Left ventricle myocardium superior (tissue), 1 donor: ENCODE results near the gene THRSP. TPM values are rescaled to one million over a fixed set of nuclear protein-coding genes. Genes with fewer than 3 reads are reported as not detected.
"Not testable (repeated sequence)": the region's sequence is repeated elsewhere in the genome, so short reads cannot be mapped to it uniquely, and the experiment has no call there.

Experiments used
- ATAC-seq: fragments of 200-7000 bp; cut with Tn5 transposase; one replicate; pipeline ENCODE4 v1.9.1; 2020; ENCODE audit warnings: mild to moderate bottlenecking, moderate library complexity
- DNase-seq: peaks from one replicate; pipeline ENCODE4 v3.0.0-alpha.2; 2020
- intact Hi-C: fragments of 100-400 bp; cut with micrococcal nuclease; formaldehyde crosslinking; loops from one replicate; pipeline ENCODE4 v1.11.0; 2022
- total RNA-seq: library from RNA; stranded (reverse); fragmentation: NEBNext Ultra II Directional; extraction: Animal tissue kit (Norgen Biotek cat#: 25700); gene quantifications from one replicate; pipeline ENCODE4 v1.2.1, GENCODE V29; 2021
- donor health status: DM: no; HTN: yes; CAD: no; lungs with severe emphysema.

Gene THRSP
- total RNA-seq, 1 donor from 2014 or later, result 1.1 TPM

DNA sequence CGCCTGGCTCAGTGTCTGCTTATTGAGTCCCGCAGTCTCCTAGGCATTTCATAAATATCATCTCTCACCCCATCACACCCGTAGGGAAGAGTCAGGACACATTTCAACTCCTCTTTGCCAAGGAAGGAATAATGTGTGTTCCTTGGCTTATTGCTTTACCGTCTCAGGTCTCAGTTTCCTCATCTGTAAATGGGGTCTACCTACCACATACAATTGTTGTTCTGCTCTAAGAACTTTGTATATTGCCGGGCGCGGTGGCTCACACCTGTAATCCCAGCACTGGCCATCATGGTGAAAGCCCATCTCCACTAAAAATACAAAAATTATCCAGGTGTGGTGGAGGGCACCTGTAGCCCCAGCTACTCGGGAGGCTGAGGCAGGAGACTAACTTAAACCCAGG lies 3.1 kb upstream of the THRSP start:
- ATAC-seq, result no peak
- intact Hi-C loops, result no loop called here

DNA sequence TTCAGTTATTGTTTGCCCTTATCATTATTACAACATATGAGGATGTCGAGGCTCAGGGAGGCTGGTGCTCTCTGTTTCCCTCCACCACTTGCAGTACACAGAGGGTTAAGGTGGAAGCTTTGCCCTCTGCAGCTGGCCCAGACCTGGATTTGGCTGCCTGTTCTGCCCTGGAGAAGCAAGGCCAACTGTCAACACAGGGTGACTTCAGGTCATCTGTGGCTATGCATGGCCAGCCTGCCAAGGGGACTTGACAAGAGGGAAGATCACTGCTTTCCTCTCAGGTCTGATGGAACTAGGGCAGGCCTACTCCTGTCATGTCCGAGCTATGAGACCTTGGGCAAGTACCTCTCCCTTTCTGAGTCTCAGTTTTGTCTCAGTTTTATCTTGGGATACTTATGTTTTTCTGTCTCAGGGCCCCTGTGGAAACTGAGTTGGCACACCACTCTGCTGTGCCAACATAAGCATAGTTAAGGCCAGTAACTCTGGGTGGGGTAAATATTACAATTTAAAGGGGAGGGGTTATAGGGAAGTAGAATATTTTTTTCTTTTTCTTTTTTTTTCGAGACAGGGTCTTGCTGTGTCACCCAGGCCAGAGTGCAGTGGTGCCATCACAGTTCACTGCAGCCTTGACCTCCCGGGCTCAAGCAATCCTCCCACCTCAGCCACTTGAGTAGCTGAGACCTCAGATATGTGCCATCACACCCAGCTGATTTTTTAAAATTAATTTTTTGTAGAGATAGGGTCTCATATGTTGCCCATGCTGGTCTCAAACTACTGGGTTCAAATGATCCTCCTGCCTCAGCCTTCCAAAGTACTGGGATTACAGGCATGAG lies 2.4 kb upstream of the THRSP start:
- ATAC-seq (peak; percentile 97), DNase-seq (peak; percentile 78)
- intact Hi-C loops, result no loop called here

More for the DNA sequence above, 3.1 kb upstream of the THRSP start:
- DNase-seq, result no peak

DNA sequence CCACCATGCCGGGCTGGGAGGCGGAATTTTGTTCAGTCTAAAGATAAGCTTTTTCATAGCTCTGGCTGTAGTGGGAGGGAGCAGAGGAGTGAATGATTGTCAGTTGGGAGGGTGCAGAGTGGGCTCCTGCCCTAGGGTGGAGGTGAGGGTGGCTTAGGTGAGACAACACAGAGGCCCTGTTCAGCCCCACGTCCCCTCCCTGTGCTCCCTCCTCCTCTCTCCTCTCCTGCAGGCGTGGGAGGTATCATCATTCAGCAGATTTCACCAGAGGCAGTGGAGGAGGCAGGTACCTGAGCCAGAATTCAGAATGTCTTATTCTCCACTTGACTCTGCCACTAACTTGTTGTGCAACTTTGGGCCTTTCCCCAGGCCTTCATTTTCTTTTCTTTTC lies 1.7 kb upstream of the THRSP start:
- no peak for ATAC-seq
- intact Hi-C loops, result no loop called here
- no peak for DNase-seq

- no peak for DNase-seq
- intact Hi-C loops, result no loop called here
Measured at GRCh38 chr11:78062671-78063070, 990 bp upstream of the THRSP start.

GRCh38 chr11:78065203-78065602 lies 1.5 kb downstream of the THRSP start:
- no peak for DNase-seq
- intact Hi-C loops, result no loop called here
- no peak for ATAC-seq

More at GRCh38 chr11:78062671-78063070, 990 bp upstream of the THRSP start:
- no peak for ATAC-seq

GRCh38 chr11:78066471-78066870 lies 2.8 kb downstream of the THRSP start:
- intact Hi-C loops, result no loop called here
- no peak for DNase-seq
- ATAC-seq, result no peak

DNA sequence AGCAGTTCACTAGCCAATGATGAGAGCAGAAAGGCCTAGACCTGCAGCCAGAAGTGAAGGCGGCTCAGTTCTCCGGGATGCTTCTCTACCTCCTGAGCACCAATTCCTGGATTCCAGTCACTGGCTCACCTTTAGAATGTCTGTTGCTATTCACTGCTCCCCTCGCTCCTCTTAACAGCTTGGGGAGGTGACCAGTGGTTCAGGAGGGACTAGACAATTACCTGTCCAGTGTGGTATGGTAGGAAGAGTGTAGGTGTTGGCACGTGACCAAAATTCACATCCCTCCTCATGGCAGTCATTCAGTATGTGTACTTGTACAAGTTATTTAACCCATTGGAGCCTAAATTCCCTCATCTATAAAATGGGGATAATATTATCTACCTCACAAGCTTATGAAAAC lies 4.0 kb downstream of the THRSP start:
- DNase-seq (no peak), ATAC-seq (no peak)
- intact Hi-C loops, result no loop called here

GRCh38 chr11:78069465-78069864 lies 5.8 kb downstream of the THRSP start:
- DNase-seq (no peak), ATAC-seq (peak; percentile 64)
- intact Hi-C loops, result no loop called here

GRCh38 chr11:78070621-78071020 lies 7.0 kb downstream of the THRSP start:
- intact Hi-C loops, result no loop called here
- DNase-seq (no peak), ATAC-seq (peak; percentile 55)

DNA sequence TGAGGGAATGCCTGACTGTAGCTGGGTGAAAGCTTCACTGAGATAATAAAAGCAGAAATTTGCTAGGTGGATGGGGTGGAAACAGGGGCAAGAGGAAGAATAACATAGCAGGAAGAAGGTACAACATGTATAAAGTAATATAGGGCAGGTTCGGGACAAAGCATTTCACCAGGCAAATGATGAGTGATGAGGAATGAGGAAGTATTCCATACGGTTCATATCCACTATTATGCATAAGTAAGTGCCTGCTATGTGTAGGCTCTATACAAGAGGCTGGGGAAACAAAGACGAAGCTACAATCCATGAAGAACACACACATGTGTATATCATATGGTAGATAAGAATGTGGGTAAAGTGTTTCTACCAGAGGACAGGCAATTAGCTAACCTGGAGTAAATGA lies 8.1 kb downstream of the THRSP start:
- no peak for DNase-seq
- intact Hi-C loops, result no loop called here
- no peak for ATAC-seq

DNA sequence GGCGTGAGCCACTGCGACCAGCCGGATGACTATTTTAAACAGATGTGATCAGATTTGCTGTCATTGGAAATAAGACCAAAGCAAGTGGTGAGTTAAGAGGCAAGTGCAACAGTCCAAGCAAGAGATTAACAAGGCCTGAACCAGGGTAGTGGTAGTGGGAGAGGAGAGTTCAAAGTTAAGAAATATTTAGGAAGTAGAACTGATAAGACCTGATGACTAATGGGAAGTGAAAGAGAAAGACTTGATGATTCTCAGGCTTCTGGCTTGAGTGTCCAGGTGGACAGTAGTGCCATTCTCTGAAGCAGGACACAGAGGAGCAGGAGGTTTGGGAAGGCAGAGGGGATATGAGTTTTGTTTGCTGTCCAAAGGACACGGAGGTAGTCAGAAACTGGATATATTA lies 8.8 kb downstream of the THRSP start:
- intact Hi-C loops, result no loop called here
- ATAC-seq (no peak), DNase-seq (no peak)

DNA sequence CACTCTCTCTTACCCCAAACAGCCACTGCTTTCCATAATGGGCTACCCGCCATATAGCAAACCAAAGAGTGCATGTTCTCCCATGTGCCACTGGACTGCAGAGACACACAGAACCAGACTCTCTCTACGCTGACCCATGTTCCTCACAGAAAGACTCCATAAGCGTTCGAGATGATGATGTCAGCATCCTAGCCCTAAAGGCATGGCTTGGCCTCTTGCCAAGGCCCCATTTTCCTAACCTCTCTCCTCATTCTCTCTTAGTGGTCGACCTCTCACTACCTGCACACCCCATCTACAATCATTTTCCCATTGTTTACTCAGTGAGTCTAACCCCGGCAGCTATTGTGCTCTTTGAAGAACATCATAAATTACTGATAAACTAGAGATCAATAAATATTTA lies 11.1 kb downstream of the THRSP start:
- no peak for DNase-seq
- intact Hi-C loops, result no loop called here
- ATAC-seq, result no peak

DNA sequence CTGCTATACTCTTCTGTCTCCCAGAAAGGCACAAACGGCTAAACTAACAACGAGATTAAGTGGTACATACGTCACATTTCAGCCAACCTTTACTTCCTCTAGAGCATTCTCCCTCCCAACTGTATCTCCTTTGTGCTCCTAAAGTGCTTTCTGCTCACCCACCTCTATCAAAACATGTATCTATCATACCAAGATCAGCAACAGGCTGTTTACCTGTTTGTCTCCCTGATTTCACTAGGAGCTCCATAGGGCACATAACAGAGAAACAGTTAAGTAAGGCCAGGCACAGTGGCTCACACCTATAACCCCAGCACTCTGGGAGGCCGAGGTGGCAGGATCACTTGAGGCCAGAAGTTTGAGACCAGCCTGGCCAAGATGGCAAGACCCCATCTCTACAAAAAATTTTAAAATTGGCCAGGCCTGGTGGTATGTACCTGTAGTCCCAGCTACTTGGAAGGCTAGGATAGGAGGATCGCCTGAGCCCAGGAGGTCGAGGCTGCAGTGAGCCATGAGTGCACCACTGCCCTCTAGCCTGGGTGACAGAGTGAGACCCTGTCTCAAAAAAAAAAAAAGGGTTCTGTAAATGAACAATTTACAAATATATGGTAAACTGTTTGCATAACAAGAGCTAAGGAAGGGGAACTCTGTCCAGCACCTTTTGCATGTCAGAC lies 13.2 kb downstream of the THRSP start:
- DNase-seq, result no peak
- intact Hi-C loops, result no loop called here

GRCh38 chr11:78077592-78077991 lies 13.9 kb downstream of the THRSP start:
- DNase-seq, ATAC-seq, intact Hi-C loops: not testable (repeated sequence)

More for the DNA sequence above, 13.2 kb downstream of the THRSP start:
- no peak for ATAC-seq

GRCh38 chr11:78078218-78079167 lies 14.8 kb downstream of the THRSP start:
- intact Hi-C loops, result no loop called here
- no peak for ATAC-seq
- DNase-seq, result no peak

DNA sequence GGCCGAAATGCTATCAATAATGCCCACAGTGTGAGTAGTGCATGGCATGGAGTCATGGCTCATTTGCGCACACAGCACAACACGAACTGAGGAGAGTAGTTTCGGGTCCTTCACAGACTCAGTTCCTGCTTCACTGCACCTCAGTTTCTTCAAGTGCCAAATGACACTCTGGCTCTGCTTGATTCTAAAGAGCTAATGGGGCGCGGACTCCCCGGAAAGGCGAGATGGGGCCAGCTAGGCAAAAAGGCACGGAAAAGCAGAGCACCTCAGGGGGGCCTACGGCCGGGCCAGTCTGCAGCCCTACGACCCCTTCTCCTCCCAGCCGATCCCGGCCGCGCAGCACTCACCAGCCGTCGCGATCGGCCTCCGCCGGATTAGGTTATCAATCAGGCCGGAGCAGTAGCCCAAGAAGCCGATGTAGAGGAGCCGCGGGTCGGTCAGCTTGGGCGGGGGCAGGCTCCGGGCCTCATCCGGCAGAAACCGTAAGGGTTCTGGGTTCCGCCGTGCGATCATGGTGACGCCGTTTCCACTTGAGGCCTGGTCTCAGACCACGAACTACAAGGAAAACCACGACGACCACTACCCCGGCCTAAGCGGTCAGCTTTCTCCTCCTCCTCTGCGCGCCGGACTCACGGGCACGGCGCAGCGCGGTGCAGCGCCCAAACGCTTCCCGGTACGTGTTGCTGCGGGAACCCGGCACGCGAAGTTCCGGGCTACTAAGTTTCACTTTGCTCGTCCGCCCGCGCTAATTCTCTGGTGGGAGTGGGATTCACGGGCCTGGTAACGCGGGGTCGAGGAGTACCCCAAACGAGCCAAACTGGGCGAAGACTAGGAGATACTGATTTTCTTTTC lies 15.8 kb downstream of the THRSP start, which contains the start of gene NDUFC2:
NDUFC2 (minus strand) TSS at position 631 of the 852 bp plus-strand sequence; CDS start at position 513, 118 bp downstream.
- ATAC-seq (peak; percentile 96), DNase-seq (peak; percentile 90)
- intact Hi-C loops, result no loop called here

GRCh38 chr11:78080084-78080817 lies 16.6 kb downstream of the THRSP start:
- intact Hi-C loops, result no loop called here

More at GRCh38 chr11:78080084-78080817, 16.6 kb downstream of the THRSP start:
- ATAC-seq (no peak), DNase-seq (no peak)
